ENCODE measurements around the gene CAMK1. TPM values are rescaled to one million over a fixed set of nuclear protein-coding genes. Genes with fewer than 3 reads are reported as not detected.

The CAMK1 gene
- total and polyA plus RNA-seq, 9 of the 15 experiments (the other 6 are each of a cell fraction or from before 2014, with no cell fraction given) = 0.23 to 10.7 (median 6.0) TPM

GRCh38 chr3:9749645-9750555 lies 19.8 kb downstream of the CAMK1 start, which contains the start of gene OGG1 (continued):
- peak; percentile 28; the same call in 1 of the 2 replicates for TF ChIP-seq STAT5A (IDR thresholded peaks at IDR 0.05; ENCODE audit: borderline replicate concordance, low read length)
- TF ChIP-seq BCOR (IDR thresholded peaks at IDR 0.05) = no peak; the same call in 1 of the 2 replicates
- TF ChIP-seq IRF2 (CRISPR knock-in tag; IDR thresholded peaks at IDR 0.05) = no peak
- TF ChIP-seq RFX5 (IDR thresholded peaks at IDR 0.05; ENCODE audit: low read depth, low read length) = no peak
- TF ChIP-seq ILK (tag; IDR thresholded peaks at IDR 0.05; ENCODE audit: borderline replicate concordance, low read depth) = no peak
- TF ChIP-seq HMGN3 (IDR thresholded peaks at IDR 0.05; ENCODE audit: borderline replicate concordance, extremely low read depth, insufficient read length, low read depth, low read length) = peak; percentile 68
- no peak for TF ChIP-seq ZKSCAN3 (CRISPR knock-in tag; IDR thresholded peaks at IDR 0.05)
- no peak for TF ChIP-seq CBX2 (IDR thresholded peaks at IDR 0.05; ENCODE audit: insufficient read depth, low read length, poor library complexity, severe bottlenecking)
- no peak for TF ChIP-seq RUNX1 (IDR thresholded peaks at IDR 0.05; ENCODE audit: low read depth)
- TF ChIP-seq EHMT2 (IDR thresholded peaks at IDR 0.05) = no peak
- TF ChIP-seq ZNF586 (CRISPR knock-in tag; conservative IDR thresholded peaks at IDR 0.05) = no peak
- no peak for TF ChIP-seq GTF2F1 (IDR thresholded peaks at IDR 0.05; ENCODE audit: low read depth, low read length)
- peak; percentile 68; the same call in 1 of the 2 replicates for TF ChIP-seq ZNF224 (CRISPR knock-in tag; IDR thresholded peaks at IDR 0.05)
- peak; percentile 6; the same call in 1 of the 2 replicates for TF ChIP-seq ZFP91 (CRISPR knock-in tag; IDR thresholded peaks at IDR 0.05)
- no peak for TF ChIP-seq HNRNPLL (IDR thresholded peaks at IDR 0.05; ENCODE audit: low read depth, low read length, poor library complexity, severe bottlenecking)
- TF ChIP-seq E4F1 (CRISPR knock-in tag; IDR thresholded peaks at IDR 0.05; ENCODE audit: borderline replicate concordance) = no peak
- TF ChIP-seq HNRNPH1 (optimal IDR thresholded peaks at IDR 0.05; ENCODE audit: low read depth, low read length) = no peak
- no peak for TF ChIP-seq ZNF174 (CRISPR knock-in tag; IDR thresholded peaks at IDR 0.05)
- peak; percentile 76 for TF ChIP-seq SMAD1 (IDR thresholded peaks at IDR 0.05; ENCODE audit: low read depth, low read length, partially characterized antibody)
- TF ChIP-seq TCF3 (CRISPR knock-in tag; IDR thresholded peaks at IDR 0.05) = peak; percentile 43; the same call in 1 of the 2 replicates
- no peak for TF ChIP-seq ZNF23 (CRISPR knock-in tag; IDR thresholded peaks at IDR 0.05)
- TF ChIP-seq TSC22D4 (tag; IDR thresholded peaks at IDR 0.05) = no peak
- TF ChIP-seq MYBL2 (IDR thresholded peaks at IDR 0.05; ENCODE audit: low read depth) = no peak
- no peak for TF ChIP-seq MYBL2 (CRISPR knock-in tag; IDR thresholded peaks at IDR 0.05; ENCODE audit: borderline replicate concordance)
- no peak for TF ChIP-seq E2F5 (CRISPR knock-in tag; IDR thresholded peaks at IDR 0.05)
